ENCODE data around the gene C3orf20. TPM values are rescaled to one million over a fixed set of nuclear protein-coding genes. Genes with fewer than 3 reads are reported as not detected.

The C3orf20 gene
- total and polyA plus RNA-seq, 2 of the 4 experiments (the other 2 are of a cell fraction) = not detected

GRCh38 chr3:14775011-14775410, 100.1 kb downstream of the C3orf20 start:
- TF ChIP-seq USF2 (IDR thresholded peaks at IDR 0.05; ENCODE audit: low read depth, low read length) = no peak
- TF ChIP-seq RFX5 (IDR thresholded peaks at IDR 0.05; ENCODE audit: low read depth, low read length) = no peak
- TF ChIP-seq POLR2A (IDR thresholded peaks at IDR 0.05; ENCODE audit: low read depth, low read length) = no peak
- no peak for TF ChIP-seq RCOR1 (IDR thresholded peaks at IDR 0.05; ENCODE audit: insufficient replicate concordance, low read length)
- no peak for TF ChIP-seq MXI1 (IDR thresholded peaks at IDR 0.05; ENCODE audit: borderline replicate concordance, low read depth, low read length)
- no peak for TF ChIP-seq RAD21 (IDR thresholded peaks at IDR 0.05; ENCODE audit: low read length)
- no peak for TF ChIP-seq MAZ (IDR thresholded peaks at IDR 0.05; ENCODE audit: borderline replicate concordance, low read depth, low read length)
- TF ChIP-seq, protein P1, sequence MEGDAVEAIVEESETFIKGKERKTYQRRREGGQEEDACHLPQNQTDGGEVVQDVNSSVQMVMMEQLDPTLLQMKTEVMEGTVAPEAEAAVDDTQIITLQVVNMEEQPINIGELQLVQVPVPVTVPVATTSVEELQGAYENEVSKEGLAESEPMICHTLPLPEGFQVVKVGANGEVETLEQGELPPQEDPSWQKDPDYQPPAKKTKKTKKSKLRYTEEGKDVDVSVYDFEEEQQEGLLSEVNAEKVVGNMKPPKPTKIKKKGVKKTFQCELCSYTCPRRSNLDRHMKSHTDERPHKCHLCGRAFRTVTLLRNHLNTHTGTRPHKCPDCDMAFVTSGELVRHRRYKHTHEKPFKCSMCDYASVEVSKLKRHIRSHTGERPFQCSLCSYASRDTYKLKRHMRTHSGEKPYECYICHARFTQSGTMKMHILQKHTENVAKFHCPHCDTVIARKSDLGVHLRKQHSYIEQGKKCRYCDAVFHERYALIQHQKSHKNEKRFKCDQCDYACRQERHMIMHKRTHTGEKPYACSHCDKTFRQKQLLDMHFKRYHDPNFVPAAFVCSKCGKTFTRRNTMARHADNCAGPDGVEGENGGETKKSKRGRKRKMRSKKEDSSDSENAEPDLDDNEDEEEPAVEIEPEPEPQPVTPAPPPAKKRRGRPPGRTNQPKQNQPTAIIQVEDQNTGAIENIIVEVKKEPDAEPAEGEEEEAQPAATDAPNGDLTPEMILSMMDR (conservative IDR thresholded peaks at IDR 0.05; ENCODE audit: low read depth, low read length) = no peak
- no peak for TF ChIP-seq FOS (IDR thresholded peaks at IDR 0.05; ENCODE audit: low read depth, low read length)
- no peak for TF ChIP-seq ELK1 (IDR thresholded peaks at IDR 0.05; ENCODE audit: borderline replicate concordance, low read depth, low read length)
- TF ChIP-seq SMC3 (IDR thresholded peaks at IDR 0.05; ENCODE audit: low read depth, low read length) = no peak
- no peak for TF ChIP-seq NFE2L2 (IDR thresholded peaks at IDR 0.05; ENCODE audit: low read depth, low read length)
- no peak for TF ChIP-seq CEBPB (IDR thresholded peaks at IDR 0.05; ENCODE audit: low read depth, low read length)
- no peak overlapping the region for H3K23ac ChIP-seq (ENCODE audit: low read depth, low read length)
- no peak overlapping the region for H3K18ac ChIP-seq (ENCODE audit: low read depth, low read length)
- H3K9ac ChIP-seq (ENCODE audit: low read depth, low read length) = no peak overlapping the region
- no peak overlapping the region for H2AK9ac ChIP-seq (replicated peaks; ENCODE audit: low read depth, low read length, poor library complexity)
- H2AFZ ChIP-seq (replicated peaks; ENCODE audit: low read length, poor library complexity) = no peak overlapping the region
- H4K20me1 ChIP-seq (ENCODE audit: insufficient read depth, low read length) = no peaks in the 10 kb centered on the region
- no peak overlapping the region for H2BK15ac ChIP-seq (ENCODE audit: low read depth, low read length)
- H4K91ac ChIP-seq (ENCODE audit: insufficient read depth, low read depth, low read length) = no peak overlapping the region
- no peak overlapping the region for H3K14ac ChIP-seq (replicated peaks; ENCODE audit: low read depth, low read length)
- no peak overlapping the region for H3K4ac ChIP-seq (ENCODE audit: low read depth, low read length)
- H2BK5ac ChIP-seq (ENCODE audit: low read depth, low read length, poor library complexity, severe bottlenecking) = no peak overlapping the region
- no peaks in the 10 kb centered on the region for H3K4me1 ChIP-seq (ENCODE audit: control insufficient read depth, insufficient read depth, low read length)
- CTCF ChIA-PET = no interaction called here
- H2BK120ac ChIP-seq (ENCODE audit: low read depth, low read length) = no peak overlapping the region
- no CpG with 5 or more reads among the region's 7 CpGs for WGBS, 2 experiments (ENCODE audit: extremely low coverage in 2 of 2, insufficient read length in 1 of 2)
- H2AK5ac ChIP-seq (ENCODE audit: low read depth, low read length) = no peak overlapping the region
- no peaks in the 10 kb centered on the region for H3K36me3 ChIP-seq (ENCODE audit: control insufficient read depth, insufficient read depth, low read length)
- in situ Hi-C loops (cut with MboI; ENCODE audit: low sequenced_read_pairs) (no loop called here), intact Hi-C loops (cut with micrococcal nuclease) (no loop called here), dilution Hi-C loops (cut with HindIII; ENCODE audit: low sequenced_read_pairs, unreplicated experiment) (no loop called here)
- no peaks in the 10 kb centered on the region for H3K9me1 ChIP-seq (ENCODE audit: insufficient read depth, low read length)
- POLR2A ChIA-PET (ENCODE audit: unreplicated experiment) = no interaction called here
- DNase-seq = no peak
- no peak overlapping the region for H4K5ac ChIP-seq (ENCODE audit: low read depth, low read length)
- H2BK20ac ChIP-seq (ENCODE audit: low read depth, low read length) = no peak overlapping the region
- H3K79me1 ChIP-seq (ENCODE audit: low read depth in 1 of 2, low read length in 2 of 2) = no peaks in the 10 kb centered on the region
- H3K56ac ChIP-seq (ENCODE audit: extremely low read depth, insufficient read depth, low read length) = no peak overlapping the region
- H3K27me3 ChIP-seq (ENCODE audit: control insufficient read depth, insufficient read depth, low read length) = peaks cover 16% of the 10 kb centered on the region; the same call in 1 of the 2 replicates
- H3K4me2 ChIP-seq (ENCODE audit: low read depth, low read length) = no peak overlapping the region
- BruUV-seq (replicated peaks) = no TSS peak
- ATAC-seq (ENCODE audit: low read depth) = no peak
- H3K9me3 ChIP-seq (ENCODE audit: control insufficient read depth, insufficient read depth, low read length) = no peaks in the 10 kb centered on the region
- no peak overlapping the region for H3K4me3 ChIP-seq (ENCODE audit: insufficient read depth, low read depth, low read length)
- no peak overlapping the region for H4K8ac ChIP-seq (ENCODE audit: low read depth in 2 of 2, low read length in 2 of 2)
- H3K27ac ChIP-seq (ENCODE audit: insufficient read depth, low read length) = no peak overlapping the region
